H1 (cell line): ENCODE measurements around the gene GNB1. TPM values are rescaled to one million over a fixed set of nuclear protein-coding genes. Genes with fewer than 3 reads are reported as not detected.

ENCODE experiments used
- CTCF ChIA-PET: fragments of 300-600 bp; sonication (Branson Sonifier 250); formaldehyde crosslinking; loops from one replicate; lab custom pipeline; 2021; ENCODE audit not compliant: partially characterized antibody; lab: Charles Lee
- POLR2A ChIA-PET: fragments of 300-600 bp; sonication (Branson Sonifier 250); formaldehyde crosslinking; loops from one replicate; lab custom pipeline; 2021; ENCODE audit warnings: inconsistent platforms; ENCODE audit not compliant: partially characterized antibody; lab: Charles Lee
- DNase-seq, 2 experiments: peaks; one replicate each; pipeline versions ENCODE4 v3.0.0 to v3.0.0-alpha.2; 2010 to 2022; ENCODE audit warnings: low spot score in 2 of 2, low read depth in 1 of 2, mixed read lengths in 1 of 2
- FAIRE-seq: peaks from 2 replicates; lab custom pipeline; 2011; peaks lifted over from hg19 to GRCh38; lab: Jason Lieb, UNC
- H2AFZ ChIP-seq: 2 replicates; pipeline ENCODE4 v1.8.1; 2012; ENCODE audit warnings: low read length, inconsistent platforms
- H2AK5ac ChIP-seq: 2 replicates; pipeline ENCODE4 v1.6.1; 2013; ENCODE audit warnings: low read depth, low read length
- H2BK120ac ChIP-seq: replicated peaks from 2 replicates; pipeline ENCODE3; 2013; ENCODE audit warnings: low read depth, low read length, inconsistent platforms
- H2BK12ac ChIP-seq: 2 replicates; pipeline ENCODE4 v1.6.1; 2013; ENCODE audit warnings: low read depth, low read length
- H2BK15ac ChIP-seq: 2 replicates; pipeline ENCODE4 v1.6.1; 2013; ENCODE audit warnings: low read length
- H2BK20ac ChIP-seq: 2 replicates; pipeline ENCODE4 v1.6.1; 2013; ENCODE audit warnings: low read length
- H2BK5ac ChIP-seq: 2 replicates; pipeline ENCODE4 v1.6.1; 2013; ENCODE audit warnings: low read depth, low read length
- H3K14ac ChIP-seq: 2 replicates; pipeline ENCODE4 v1.6.1; 2013; ENCODE audit warnings: inconsistent platforms; ENCODE audit not compliant: insufficient read length
- H3K18ac ChIP-seq: 2 replicates; pipeline ENCODE4 v1.6.1; 2013; ENCODE audit warnings: low read length; ENCODE audit errors: extremely low read depth
- H3K23ac ChIP-seq: 2 replicates; pipeline ENCODE4 v1.6.1; 2013; ENCODE audit warnings: inconsistent platforms; ENCODE audit not compliant: insufficient read length
- H3K23me2 ChIP-seq: 2 replicates; pipeline ENCODE4 v1.6.1; 2013; ENCODE audit warnings: low read depth, low read length
- H3K27ac ChIP-seq: 2 replicates; pipeline ENCODE4 v1.6.1; 2011; ENCODE audit warnings: low read depth, low read length, inconsistent platforms
- H3K27me3 ChIP-seq, 4 experiments: replicated peaks in 1 of 4; 1 replicate in 1 of 4; 2 replicates in 3 of 4; pipeline versions ENCODE4 v1.6.1 to v1.8.1; 2011 to 2013; ENCODE audit warnings: low read length in 3 of 4, mild to moderate bottlenecking in 3 of 4, inconsistent platforms in 2 of 4, mixed read lengths in 2 of 4, moderate library complexity in 1 of 4; ENCODE audit not compliant: control insufficient read depth in 3 of 4, insufficient read depth in 3 of 4; ENCODE audit errors: extremely low read depth in 1 of 4
- H3K36me3 ChIP-seq, 4 experiments: 2 replicates each; pipeline versions ENCODE4 v1.6.1 to v1.8.1; 2011 to 2013; ENCODE audit warnings: mild to moderate bottlenecking in 4 of 4, low read length in 3 of 4, moderate library complexity in 2 of 4, control low read depth in 1 of 4, inconsistent platforms in 1 of 4; ENCODE audit not compliant: insufficient read depth in 4 of 4, control insufficient read depth in 2 of 4
- H3K4ac ChIP-seq: replicated peaks from 2 replicates; pipeline ENCODE3; 2013; ENCODE audit warnings: low read length, low read depth, mixed read lengths, inconsistent platforms; ENCODE audit not compliant: insufficient read length
- H3K4me1 ChIP-seq, 4 experiments: replicated peaks in 1 of 4; 1 replicate in 1 of 4; 2 replicates in 3 of 4; pipeline versions ENCODE4 v1.6.1 to v1.8.1; 2011 to 2013; ENCODE audit warnings: low read length in 3 of 4, inconsistent platforms in 2 of 4, mixed read lengths in 1 of 4; ENCODE audit not compliant: insufficient read depth in 4 of 4, control insufficient read depth in 3 of 4
- H3K4me2 ChIP-seq, 2 experiments: 2 replicates each; pipeline versions ENCODE4 v1.6.1 to v1.8.1; 2011 to 2013; ENCODE audit warnings: low read depth in 2 of 2, low read length in 2 of 2, control low read depth in 1 of 2, inconsistent platforms in 1 of 2, mild to moderate bottlenecking in 1 of 2; ENCODE audit not compliant: insufficient read depth in 1 of 2
- H3K4me3 ChIP-seq, 4 experiments: fragments of 200-600, 300-600 bp in 1 of 4; sonication (generic), shearing (Covaris generic), sonication (Bioruptor Twin) in 1 of 4; 2 replicates each; pipeline versions ENCODE4 v1.5.1 to v1.8.1; 2011 to 2016; ENCODE audit warnings: low read length in 4 of 4, low read depth in 3 of 4, control low read depth in 2 of 4, inconsistent platforms in 2 of 4, mild to moderate bottlenecking in 2 of 4, mixed read lengths in 1 of 4, moderate library complexity in 1 of 4; ENCODE audit not compliant: insufficient read depth in 2 of 4; ENCODE audit errors: extremely low read depth in 1 of 4
- H3K56ac ChIP-seq: replicated peaks from 2 replicates; pipeline ENCODE3; 2013; ENCODE audit warnings: low read depth, mild to moderate bottlenecking, mixed read lengths, low read length, inconsistent platforms; ENCODE audit not compliant: insufficient read length
- H3K79me1 ChIP-seq: 2 replicates; pipeline ENCODE4 v1.6.1; 2013; ENCODE audit warnings: low read depth, low read length, control low read depth
- H3K79me2 ChIP-seq, 2 experiments: 2 replicates each; pipeline versions ENCODE4 v1.6.1 to v1.8.1; 2012 to 2013; ENCODE audit warnings: low read length in 2 of 2, mild to moderate bottlenecking in 2 of 2, inconsistent platforms in 1 of 2; ENCODE audit not compliant: insufficient read depth in 2 of 2, control insufficient read depth in 1 of 2
- H3K9ac ChIP-seq, 4 experiments: replicated peaks in 1 of 4; 1 replicate in 1 of 4; 2 replicates in 3 of 4; pipeline versions ENCODE4 v1.6.1 to v1.8.1; 2011 to 2013; ENCODE audit warnings: low read depth in 3 of 4, low read length in 3 of 4, control low read depth in 2 of 4, mild to moderate bottlenecking in 2 of 4, moderate library complexity in 2 of 4, inconsistent platforms in 1 of 4; ENCODE audit errors: extremely low read depth in 1 of 4
- H3K9me3 ChIP-seq, 2 experiments: 2 replicates each; pipeline versions ENCODE4 v1.6.1 to v1.8.1; 2012 to 2013; ENCODE audit warnings: mild to moderate bottlenecking in 2 of 2, moderate library complexity in 2 of 2, control low read depth in 1 of 2, inconsistent platforms in 1 of 2, low read depth in 1 of 2, low read length in 1 of 2, mixed read lengths in 1 of 2; ENCODE audit not compliant: insufficient read depth in 2 of 2
- H4K20me1 ChIP-seq, 2 experiments: replicated peaks in 1 of 2; 2 replicates each; pipeline versions ENCODE3 to v1.8.1; 2011 to 2013; ENCODE audit warnings: inconsistent platforms in 2 of 2, low read length in 2 of 2, mild to moderate bottlenecking in 1 of 2; ENCODE audit not compliant: insufficient read depth in 2 of 2, control insufficient read depth in 1 of 2
- H4K5ac ChIP-seq: 2 replicates; pipeline ENCODE4 v1.6.1; 2013; ENCODE audit warnings: low read length, low read depth, mixed read lengths, inconsistent platforms; ENCODE audit not compliant: insufficient read length
- H4K8ac ChIP-seq: 2 replicates; pipeline ENCODE4 v1.8.0; 2013; ENCODE audit warnings: mild to moderate bottlenecking, moderate library complexity, low read length, inconsistent platforms; ENCODE audit not compliant: insufficient read depth; ENCODE audit errors: extremely low read depth
- H4K91ac ChIP-seq: replicated peaks from 2 replicates; pipeline ENCODE3; 2013; ENCODE audit warnings: low read length, mixed read lengths, inconsistent platforms; ENCODE audit not compliant: insufficient read length
- ATF2 ChIP-seq: IDR thresholded peaks from 2 replicates; pipeline ENCODE4 v1.6.1; 2012; ENCODE audit warnings: low read length, inconsistent platforms
- ATF3 ChIP-seq: IDR thresholded peaks from 2 replicates; pipeline ENCODE4 v1.6.1; 2011; ENCODE audit warnings: low read depth, mild to moderate bottlenecking, low read length; ENCODE audit not compliant: insufficient read depth
- BCL11A ChIP-seq, 2 experiments: IDR thresholded peaks; one replicate each; pipeline ENCODE4 v1.6.1; 2011; ENCODE audit warnings: low read depth in 2 of 2, low read length in 2 of 2, mild to moderate bottlenecking in 2 of 2
- CHD2 ChIP-seq: IDR thresholded peaks from 2 replicates; pipeline ENCODE4 v1.6.1; 2012; ENCODE audit warnings: low read length, improper control_type of control experiment
- EP300 ChIP-seq, 2 experiments: IDR thresholded peaks; 1 replicate in 1 of 2; 2 replicates in 1 of 2; pipeline ENCODE4 v1.6.1; 2011 to 2012; ENCODE audit warnings: low read depth in 2 of 2, low read length in 2 of 2, mild to moderate bottlenecking in 2 of 2, borderline replicate concordance in 1 of 2, inconsistent platforms in 1 of 2, moderate library complexity in 1 of 2
- GTF2F1 ChIP-seq: IDR thresholded peaks from 2 replicates; pipeline ENCODE4 v1.6.1; 2012; ENCODE audit warnings: low read depth, low read length, improper control_type of control experiment, borderline replicate concordance
- KDM5A ChIP-seq: fragments of 200-600 bp; IDR thresholded peaks from 2 replicates; pipeline ENCODE4 v1.7.1; 2012; ENCODE audit warnings: mild to moderate bottlenecking, low read length, inconsistent platforms, mixed read lengths
- MAX ChIP-seq: IDR thresholded peaks from 2 replicates; pipeline ENCODE4 v1.6.1; 2012; ENCODE audit warnings: inconsistent platforms
- POLR2AphosphoS5 ChIP-seq: IDR thresholded peaks from 2 replicates; pipeline ENCODE4 v1.6.1; 2011; ENCODE audit warnings: low read depth, low read length
- SIRT6 ChIP-seq: IDR thresholded peaks from one replicate; pipeline ENCODE4 v1.7.1; 2012; ENCODE audit warnings: low read length, inconsistent platforms
- SIX5 ChIP-seq: IDR thresholded peaks from 2 replicates; pipeline ENCODE4 v1.6.1; 2011; ENCODE audit warnings: mild to moderate bottlenecking, low read depth, low read length
- WGBS, 2 experiments: shearing (Covaris generic) in 1 of 2; methylation state at CpG; one replicate each; pipeline versions ENCODE4 v1.1.6 to v1.1.7; 2013 to 2015; ENCODE audit warnings: low lambda C conversion rate in 2 of 2, mixed read lengths in 2 of 2, inconsistent platforms in 1 of 2, low coverage in 1 of 2, missing lambda C conversion rate in 1 of 2; ENCODE audit not compliant: insufficient replicate concordance in 2 of 2, insufficient coverage in 1 of 2, insufficient read length in 1 of 2; ENCODE audit errors: extremely low coverage in 1 of 2, missing lambda C conversion rate in 1 of 2; 5-methylcytosine and 5-hydroxymethylcytosine counted together
- polyA plus RNA-seq, 7 experiments: library from polyadenylated mRNA; depleted of rRNA in 3 of 7; stranded (reverse) in 5 of 7; unstranded in 2 of 7; fragments of >200 nt in 5 of 7; fragments of 200-250 nt in 2 of 7; gene quantifications; 1 replicate in 5 of 7; 2 replicates in 1 of 7; 4 replicates in 1 of 7; pipeline versions ENCODE4 v1.2.1 to v1.2.3, GENCODE V29; 2011 to 2013; ENCODE audit warnings: missing spikeins in 2 of 7, mixed read lengths in 2 of 7
- total RNA-seq: library from RNA; stranded (reverse); fragmentation: NEBNext Ultra II Directional; extraction: Animal tissue kit (Norgen Biotek cat#: 25700); gene quantifications from 2 replicates; pipeline ENCODE4 v1.2.1, GENCODE V29; 2021

The GNB1 gene
- total and polyA plus RNA-seq, 2 of the 8 experiments (the other 6 are each of a cell fraction or from before 2014, with no cell fraction given): 343 to 382 TPM

- Histone ChIP-seq H3K23me2 (no peaks in the 10 kb centered on the region), H3K79me1 (peaks cover 13% of the 10 kb centered on the region), H3K27ac (no peak overlapping the region), H2BK12ac (no peak overlapping the region), H3K56ac (no peak overlapping the region), H3K23ac (no peak overlapping the region), H3K79me2 (peaks cover 53 to 100% of the 10 kb centered on the region in 2 experiments), H3K4me1 (peaks cover 0 to 8% (median 5%) of the 10 kb centered on the region in 4 experiments; a peak in 4 of 7 replicates), H2AFZ (no peak overlapping the region), H2BK5ac (no peak overlapping the region), H3K14ac (no peak overlapping the region), H4K5ac (no peak overlapping the region), H3K9me3 (no peaks in the 10 kb centered on the region), H2BK15ac (no peak overlapping the region), H4K91ac (no peak overlapping the region), H3K36me3 (no peaks in the 10 kb centered on the region; a peak in 1 of 8 replicates), H4K8ac (no peak overlapping the region), H3K27me3 (no peaks in the 10 kb centered on the region), H2BK120ac (no peak overlapping the region), H3K4me2 (no peak overlapping the region), H4K20me1 (peaks cover 28 to 35% of the 10 kb centered on the region in 2 experiments), H2BK20ac (no peak overlapping the region), H3K4ac (no peak overlapping the region), H3K4me3 (no peak overlapping the region), H3K18ac (no peak overlapping the region), H2AK5ac (no peak overlapping the region), H3K9ac (no peak overlapping the region)
- FAIRE-seq: no peak
- ChIA-PET CTCF (interaction anchor here (0.6 to 2.8 kb wide), 8 partner anchors 10 to 45 kb away, joined by 3 to 10 read pairs (median 4); no protein-coding TSS in a partner anchor), POLR2A (interaction anchor here (1.0 to 3.6 kb wide), 4 partner anchors 10 to 26 kb away, joined by 3 to 19 read pairs (median 5); no protein-coding TSS in a partner anchor)
- DNase-seq: no peak
- WGBS, 2 experiments: 83% methylated on average over 1 of the region's 1 CpG; no CpG with 5 or more reads in 1 of the 2 experiments
- TF ChIP-seq KDM5A (no peak), SIX5 (no peak), EP300 (IDR thresholded peaks at IDR 0.05; ENCODE audit: borderline replicate concordance in 1 of 2, low read depth in 2 of 2, low read length in 2 of 2) (no peak), ATF3 (no peak), SIRT6 (no peak), GTF2F1 (no peak), MAX (no peak), CHD2 (no peak), ATF2 (no peak), POLR2AphosphoS5 (no peak), BCL11A (IDR thresholded peaks at IDR 0.05; ENCODE audit: low read depth in 2 of 2, low read length in 2 of 2) (no peak)
These were observed 29.6 kb downstream of the GNB1 start for GRCh38 chr1:1861339-1861730.
